H9 (cell line): ENCODE results near the gene HOXB6. TPM values are rescaled to one million over a fixed set of nuclear protein-coding genes. Genes with fewer than 3 reads are reported as not detected.
A peak's percentile ranks its signal among the peaks of the same experiment; 100 is the strongest.

Source experiments
- DNase-seq: peaks from one replicate; pipeline ENCODE4 v3.0.0-alpha.2; 2017
- H2AFZ ChIP-seq: one replicate; pipeline ENCODE4 v1.6.1; 2013; ENCODE audit warnings: mild to moderate bottlenecking, low read length, control low read depth, moderate library complexity
- H2AK5ac ChIP-seq: 2 replicates; pipeline ENCODE4 v1.6.1; 2013; ENCODE audit warnings: low read length, control low read depth, mixed read lengths; ENCODE audit not compliant: insufficient read length
- H2BK120ac ChIP-seq: one replicate; pipeline ENCODE4 v1.6.1; 2013; ENCODE audit warnings: low read depth, mild to moderate bottlenecking, low read length, control low read depth, inconsistent platforms; ENCODE audit not compliant: poor library complexity, severe bottlenecking
- H2BK12ac ChIP-seq: 2 replicates; pipeline ENCODE4 v1.6.1; 2013; ENCODE audit warnings: low read length, control low read depth, mixed read lengths, low read depth; ENCODE audit not compliant: insufficient read length
- H2BK15ac ChIP-seq: 2 replicates; pipeline ENCODE4 v1.6.1; 2013; ENCODE audit warnings: low read depth, low read length, control low read depth
- H2BK20ac ChIP-seq: one replicate; pipeline ENCODE4 v1.6.1; 2013; ENCODE audit warnings: low read depth, mild to moderate bottlenecking, low read length, control low read depth, inconsistent platforms; ENCODE audit not compliant: poor library complexity, severe bottlenecking
- H2BK5ac ChIP-seq: 2 replicates; pipeline ENCODE4 v1.6.1; 2013; ENCODE audit warnings: low read length, control low read depth, mixed read lengths; ENCODE audit not compliant: insufficient read length
- H3K14ac ChIP-seq: 2 replicates; pipeline ENCODE4 v1.6.1; 2013; ENCODE audit warnings: low read length, control low read depth; ENCODE audit not compliant: insufficient read depth
- H3K18ac ChIP-seq: 2 replicates; pipeline ENCODE4 v1.6.1; 2013; ENCODE audit warnings: low read depth, mild to moderate bottlenecking, mixed read lengths, low read length, control low read depth; ENCODE audit not compliant: insufficient read length
- H3K23ac ChIP-seq: 2 replicates; pipeline ENCODE4 v1.6.1; 2013; ENCODE audit warnings: low read length, control low read depth, mixed read lengths, low read depth; ENCODE audit not compliant: insufficient read length
- H3K23me2 ChIP-seq: 2 replicates; pipeline ENCODE4 v1.6.1; 2013; ENCODE audit warnings: low read depth, mild to moderate bottlenecking, mixed read lengths, low read length, control low read depth; ENCODE audit not compliant: insufficient read length, poor library complexity, severe bottlenecking
- H3K27ac ChIP-seq: 2 replicates; pipeline ENCODE4 v1.5.1; 2013; ENCODE audit warnings: low read length, control low read depth, mixed read lengths, low read depth; ENCODE audit not compliant: insufficient read length
- H3K27me3 ChIP-seq: 2 replicates; pipeline ENCODE4 v1.6.1; 2013; ENCODE audit warnings: low read length, control low read depth, inconsistent platforms; ENCODE audit not compliant: insufficient read depth
- H3K4ac ChIP-seq: 2 replicates; pipeline ENCODE4 v1.6.1; 2013; ENCODE audit warnings: low read depth, mild to moderate bottlenecking, control low read depth, inconsistent platforms, low read length, moderate library complexity
- H3K4me1 ChIP-seq: 2 replicates; pipeline ENCODE4 v1.6.1; 2013; ENCODE audit warnings: low read length, control low read depth, inconsistent platforms; ENCODE audit not compliant: insufficient read depth
- H3K4me2 ChIP-seq: 2 replicates; pipeline ENCODE4 v1.6.1; 2013; ENCODE audit warnings: low read length, control low read depth, mixed read lengths; ENCODE audit not compliant: insufficient read length, insufficient read depth
- H3K56ac ChIP-seq: 2 replicates; pipeline ENCODE4 v1.6.1; 2013; ENCODE audit warnings: low read depth, mild to moderate bottlenecking, mixed read lengths, low read length, control low read depth; ENCODE audit not compliant: insufficient read length
- H3K79me1 ChIP-seq: 2 replicates; pipeline ENCODE4 v1.6.1; 2013; ENCODE audit warnings: low read depth, mild to moderate bottlenecking, moderate library complexity, low read length, control low read depth, inconsistent platforms; ENCODE audit not compliant: insufficient read depth, poor library complexity, severe bottlenecking
- H3K79me2 ChIP-seq: 2 replicates; pipeline ENCODE4 v1.6.1; 2013; ENCODE audit warnings: low read length, control low read depth, inconsistent platforms; ENCODE audit not compliant: insufficient read depth
- H3K9ac ChIP-seq: 2 replicates; pipeline ENCODE4 v1.6.1; 2013; ENCODE audit warnings: low read length, control low read depth, mixed read lengths; ENCODE audit not compliant: insufficient read length; ENCODE audit errors: extremely low read depth
- H3K9me3 ChIP-seq: one replicate; pipeline ENCODE4 v1.6.1; 2013; ENCODE audit warnings: low read depth, low read length, inconsistent platforms; ENCODE audit not compliant: control insufficient read depth
- H3T11ph ChIP-seq: one replicate; pipeline ENCODE4 v1.6.1; 2013; ENCODE audit warnings: mild to moderate bottlenecking, low read length, control low read depth, inconsistent platforms
- H4K20me1 ChIP-seq: one replicate; pipeline ENCODE4 v1.6.1; 2013; ENCODE audit not compliant: control insufficient read depth, insufficient read length, insufficient read depth
- H4K5ac ChIP-seq: 2 replicates; pipeline ENCODE4 v1.6.1; 2013; ENCODE audit warnings: low read depth, mild to moderate bottlenecking, mixed read lengths, low read length, control low read depth; ENCODE audit not compliant: insufficient read length
- H4K8ac ChIP-seq: replicated peaks from 2 replicates; pipeline ENCODE4 v1.6.1; 2013; ENCODE audit warnings: low read length, control low read depth, mixed read lengths, low read depth; ENCODE audit not compliant: insufficient read length
- H4K91ac ChIP-seq: 2 replicates; pipeline ENCODE4 v1.6.1; 2013; ENCODE audit warnings: low read depth, mild to moderate bottlenecking, moderate library complexity, mixed read lengths, low read length, control low read depth; ENCODE audit not compliant: insufficient read length
- H3K27ac Mint-ChIP-seq, 3 experiments: 2 replicates in 2 of 3; 3 replicates in 1 of 3; pipeline ENCODE4 v1.8.0; 2020 to 2021; ENCODE audit warnings: mixed read lengths in 3 of 3, mild to moderate bottlenecking in 1 of 3, moderate library complexity in 1 of 3
- H3K27me3 Mint-ChIP-seq: 2 replicates; pipeline ENCODE4 v1.8.0; 2021; ENCODE audit warnings: low read depth, mild to moderate bottlenecking, moderate library complexity, mixed read lengths
- H3K36me3 Mint-ChIP-seq, 3 experiments: 2 replicates in 2 of 3; 3 replicates in 1 of 3; pipeline ENCODE4 v1.8.0; 2020 to 2021; ENCODE audit warnings: low read depth in 3 of 3, mixed read lengths in 3 of 3; ENCODE audit not compliant: insufficient read depth in 1 of 3
- H3K4me1 Mint-ChIP-seq, 2 experiments: 2 replicates each; pipeline ENCODE4 v1.8.0; 2020; ENCODE audit warnings: mixed read lengths in 2 of 2
- H3K4me3 Mint-ChIP-seq, 2 experiments: 2 replicates in 1 of 2; 3 replicates in 1 of 2; pipeline ENCODE4 v1.8.0; 2020 to 2021; ENCODE audit warnings: mild to moderate bottlenecking in 2 of 2, mixed read lengths in 2 of 2, moderate library complexity in 1 of 2
- H3K9me3 Mint-ChIP-seq, 2 experiments: 2 replicates in 1 of 2; 3 replicates in 1 of 2; pipeline ENCODE4 v1.8.0; 2020; ENCODE audit warnings: mild to moderate bottlenecking in 2 of 2, mixed read lengths in 2 of 2, moderate library complexity in 1 of 2
- WGBS: extraction: QIAGEN DNeasy Blood & Tissue Kit; methylation state at CpG from one replicate; pipeline ENCODE4 v1.1.7; 2013; ENCODE audit warnings: missing lambda C conversion rate, low lambda C conversion rate, mixed read lengths; ENCODE audit not compliant: insufficient read length; ENCODE audit errors: extremely low coverage; 5-methylcytosine and 5-hydroxymethylcytosine counted together
- total RNA-seq: library from RNA; stranded (reverse); gene quantifications from 2 replicates; pipeline ENCODE4 v1.2.1, GENCODE V29; 2021
- TF ChIP-seq, protein P1 (sequence below): fragments of 200-600 bp; sonication (generic); conservative IDR thresholded peaks from 3 replicates; pipeline ENCODE4 v1.8.0; 2021; ENCODE audit warnings: antibody characterized with exemption, mild to moderate bottlenecking

Gene HOXB6
- total RNA-seq, 1 experiment from 2014 or later, result not detected

DNA sequence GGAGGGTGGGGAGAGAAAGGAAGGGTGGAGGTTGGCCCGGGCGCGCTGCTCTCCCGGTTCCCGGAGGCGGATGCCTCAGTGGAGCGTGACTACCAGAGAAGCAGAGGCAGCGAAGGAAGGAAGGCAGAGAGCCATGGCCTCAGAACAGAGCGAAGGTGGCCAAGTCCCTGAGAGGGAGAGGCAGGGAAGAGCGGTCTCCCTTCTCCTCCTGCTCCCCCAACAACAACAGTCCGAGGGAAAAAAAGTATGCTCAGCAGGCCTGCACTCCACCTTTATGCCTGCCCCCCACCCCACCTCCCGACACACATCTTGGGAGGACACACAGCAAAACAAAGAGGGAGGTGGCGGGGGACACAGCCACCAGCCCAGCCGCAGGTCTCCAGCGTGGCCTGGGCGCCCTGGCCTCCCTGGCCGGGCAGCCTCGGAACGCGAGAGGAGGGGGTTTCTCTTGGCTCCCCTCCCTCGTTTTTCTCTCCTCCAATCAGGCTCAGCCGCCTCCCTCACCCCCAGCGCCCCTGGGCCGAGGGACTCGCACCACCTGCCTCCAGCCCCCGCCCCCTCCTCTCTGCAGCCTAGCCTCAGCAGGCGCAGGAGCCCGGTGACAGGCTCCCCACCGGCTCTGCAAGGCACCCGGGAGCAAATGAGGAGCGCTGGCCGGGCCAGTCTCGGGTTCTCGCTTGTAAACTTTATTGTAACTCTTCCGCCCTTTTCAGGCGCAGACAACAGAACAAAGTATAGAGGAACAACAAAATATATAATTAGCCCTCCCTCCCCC is 7.1 kb upstream of the HOXB6 start:
- H3K27me3 Mint-ChIP-seq, result peaks cover 100% of the 10 kb centered on the region
- no peak overlapping the region for H3K4ac ChIP-seq
- H3K56ac ChIP-seq, result no peak overlapping the region
- no peak overlapping the region for H3K27ac Mint-ChIP-seq
- no peak overlapping the region for H3K18ac ChIP-seq
- H3K79me1 ChIP-seq, result no peaks in the 10 kb centered on the region
- no peak overlapping the region for H2BK120ac ChIP-seq
- no peaks in the 10 kb centered on the region for H3K4me1 ChIP-seq
- H3K9me3 ChIP-seq, result no peaks in the 10 kb centered on the region
- no peak overlapping the region for H2BK5ac ChIP-seq
- H3K79me2 ChIP-seq, result no peaks in the 10 kb centered on the region
- H3K23ac ChIP-seq, result no peak overlapping the region
- no peak overlapping the region for H3K27ac ChIP-seq
- no CpG with 5 or more reads among the region's 36 CpGs for WGBS
- H4K5ac ChIP-seq, result no peak overlapping the region
- no peak overlapping the region for H3T11ph ChIP-seq
- no peak overlapping the region for H2BK12ac ChIP-seq
- H2BK20ac ChIP-seq, result no peak overlapping the region
- H2AK5ac ChIP-seq, result no peak overlapping the region
- H4K91ac ChIP-seq, result no peak overlapping the region
- H2AFZ ChIP-seq, result no peak overlapping the region
- H3K4me3 Mint-ChIP-seq, result peak overlapping the region in 1 of 2 experiments; percentile 23; a peak in 1 of 5 replicates
- H3K14ac ChIP-seq, result no peak overlapping the region
- no peaks in the 10 kb centered on the region; a peak in 1 of 7 replicates for H3K36me3 Mint-ChIP-seq
- H4K8ac ChIP-seq, result no peak overlapping the region
- H3K27me3 ChIP-seq, result peaks cover 95% of the 10 kb centered on the region
- H3K4me2 ChIP-seq, result no peak overlapping the region
- H2BK15ac ChIP-seq, result no peak overlapping the region
- DNase-seq, result peak; percentile 86
- peaks cover 9 to 21% of the 10 kb centered on the region in 2 experiments for H3K9me3 Mint-ChIP-seq
- TF ChIP-seq, protein P1, sequence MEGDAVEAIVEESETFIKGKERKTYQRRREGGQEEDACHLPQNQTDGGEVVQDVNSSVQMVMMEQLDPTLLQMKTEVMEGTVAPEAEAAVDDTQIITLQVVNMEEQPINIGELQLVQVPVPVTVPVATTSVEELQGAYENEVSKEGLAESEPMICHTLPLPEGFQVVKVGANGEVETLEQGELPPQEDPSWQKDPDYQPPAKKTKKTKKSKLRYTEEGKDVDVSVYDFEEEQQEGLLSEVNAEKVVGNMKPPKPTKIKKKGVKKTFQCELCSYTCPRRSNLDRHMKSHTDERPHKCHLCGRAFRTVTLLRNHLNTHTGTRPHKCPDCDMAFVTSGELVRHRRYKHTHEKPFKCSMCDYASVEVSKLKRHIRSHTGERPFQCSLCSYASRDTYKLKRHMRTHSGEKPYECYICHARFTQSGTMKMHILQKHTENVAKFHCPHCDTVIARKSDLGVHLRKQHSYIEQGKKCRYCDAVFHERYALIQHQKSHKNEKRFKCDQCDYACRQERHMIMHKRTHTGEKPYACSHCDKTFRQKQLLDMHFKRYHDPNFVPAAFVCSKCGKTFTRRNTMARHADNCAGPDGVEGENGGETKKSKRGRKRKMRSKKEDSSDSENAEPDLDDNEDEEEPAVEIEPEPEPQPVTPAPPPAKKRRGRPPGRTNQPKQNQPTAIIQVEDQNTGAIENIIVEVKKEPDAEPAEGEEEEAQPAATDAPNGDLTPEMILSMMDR, result no peak
- H3K9ac ChIP-seq, result no peak overlapping the region
- no peaks in the 10 kb centered on the region for H4K20me1 ChIP-seq
- H3K4me1 Mint-ChIP-seq, result peaks cover 12 to 25% of the 10 kb centered on the region in 2 experiments
- H3K23me2 ChIP-seq, result peaks cover 5% of the 10 kb centered on the region
